HepG2 (cell line): ENCODE measurements around the gene PTGR1. TPM values are rescaled to one million over a fixed set of nuclear protein-coding genes. Genes with fewer than 3 reads are reported as not detected.

ENCODE experiments used
- HES4 ChIP-seq: sonication (generic); formaldehyde crosslinking; IDR thresholded peaks from 2 replicates; pipeline ENCODE4 v1.9.0; 2021; ENCODE audit warnings: mild to moderate bottlenecking, missing genetic modification reagents, borderline replicate concordance
- HNF4G ChIP-seq, 2 experiments: sonication (generic) in 1 of 2; formaldehyde crosslinking in 1 of 2; IDR thresholded peaks; 2 replicates each; pipeline versions ENCODE4 v1.4.0 to v1.6.1; 2011 to 2020; ENCODE audit warnings: borderline replicate concordance in 2 of 2, low read depth in 2 of 2, mild to moderate bottlenecking in 2 of 2, low read length in 1 of 2, missing genetic modification reagents in 1 of 2, moderate library complexity in 1 of 2
- IRF2 ChIP-seq: IDR thresholded peaks from 2 replicates; pipeline ENCODE4 v1.6.1; 2018; ENCODE audit warnings: missing genetic modification reagents, missing compliant biosample characterization
- KLF6 ChIP-seq: IDR thresholded peaks from 2 replicates; pipeline ENCODE4 v1.8.0; 2016; ENCODE audit warnings: missing biosample characterization, missing genetic modification reagents
- KMT2B ChIP-seq: IDR thresholded peaks from 2 replicates; pipeline ENCODE4 v1.6.1; 2016; ENCODE audit warnings: missing genetic modification reagents, missing compliant biosample characterization
- POLR2AphosphoS5 ChIP-seq: IDR thresholded peaks from 2 replicates; pipeline ENCODE4 v1.6.1; 2012; ENCODE audit warnings: low read depth, low read length
- ZBTB20 ChIP-seq: sonication (generic); formaldehyde crosslinking; IDR thresholded peaks from 2 replicates; pipeline ENCODE4 v1.8.1; 2023; ENCODE audit warnings: missing genetic modification reagents, low read depth, mild to moderate bottlenecking, borderline replicate concordance
- ZC3H4 ChIP-seq: sonication (generic); formaldehyde crosslinking; IDR thresholded peaks from 2 replicates; pipeline ENCODE4 v1.4.0; 2020; ENCODE audit warnings: missing genetic modification reagents, borderline replicate concordance
- ZNF264 ChIP-seq: sonication (generic); formaldehyde crosslinking; IDR thresholded peaks from 2 replicates; pipeline ENCODE4 v1.4.0; 2020; ENCODE audit warnings: missing genetic modification reagents
- ZNF33B ChIP-seq: sonication (generic); formaldehyde crosslinking; IDR thresholded peaks from 2 replicates; pipeline ENCODE4 v1.5.1; 2020; ENCODE audit warnings: mild to moderate bottlenecking, missing genetic modification reagents
- ZNF547 ChIP-seq: sonication (generic); formaldehyde crosslinking; IDR thresholded peaks from 2 replicates; pipeline ENCODE4 v1.5.1; 2020; ENCODE audit warnings: mild to moderate bottlenecking, missing genetic modification reagents
- ZNF615 ChIP-seq: sonication (generic); formaldehyde crosslinking; IDR thresholded peaks from 2 replicates; pipeline ENCODE4 v1.5.0; 2020; ENCODE audit warnings: mild to moderate bottlenecking, missing genetic modification reagents, borderline replicate concordance
- polyA plus RNA-seq, 8 experiments: library from polyadenylated mRNA; depleted of rRNA in 3 of 8; stranded (reverse) in 7 of 8; unstranded in 1 of 8; fragments of >200 nt; fragmentation: Illumina TruSeq in 4 of 8; extraction: Trizol in 4 of 8; gene quantifications; 2 replicates each; pipeline versions ENCODE4 v1.2.1 to v1.2.3, GENCODE V29; 2011 to 2016; ENCODE audit warnings: low read depth in 4 of 8, missing spikeins in 1 of 8, mixed read lengths in 1 of 8; ENCODE audit not compliant: insufficient read depth in 1 of 8
- total RNA-seq, 5 experiments: library from RNA; depleted of rRNA; stranded (reverse); fragments of >200 nt; fragmentation: Illumina TruSeq; extraction: Trizol; gene quantifications; 2 replicates each; pipeline ENCODE4 v1.2.3, GENCODE V29; 2016; ENCODE audit warnings: low read depth in 1 of 5
- TF ChIP-seq, protein P1 (sequence below): sonication (generic); formaldehyde crosslinking; conservative IDR thresholded peaks from 2 replicates; pipeline ENCODE4 v1.8.1; 2023; ENCODE audit warnings: missing genetic modification reagents
- TF ChIP-seq, protein P2 (sequence below): sonication (generic); formaldehyde crosslinking; IDR thresholded peaks from 2 replicates; pipeline ENCODE4 v1.4.0; 2020; ENCODE audit warnings: missing genetic modification reagents
- TF ChIP-seq, protein P3 (sequence below): sonication (generic); formaldehyde crosslinking; IDR thresholded peaks from 2 replicates; pipeline ENCODE4 v1.8.0; 2022; ENCODE audit warnings: mild to moderate bottlenecking, missing genetic modification reagents, borderline replicate concordance
- TF ChIP-seq, protein P4 (sequence below): sonication (generic); formaldehyde crosslinking; IDR thresholded peaks from 2 replicates; pipeline ENCODE4 v1.5.0; 2020; ENCODE audit warnings: mild to moderate bottlenecking, missing genetic modification reagents

PTGR1 gene
- total and polyA plus RNA-seq, 2 of the 13 experiments (the other 11 are each of a cell fraction or from before 2014, with no cell fraction given) = 6.0 to 15.8 TPM

DNA sequence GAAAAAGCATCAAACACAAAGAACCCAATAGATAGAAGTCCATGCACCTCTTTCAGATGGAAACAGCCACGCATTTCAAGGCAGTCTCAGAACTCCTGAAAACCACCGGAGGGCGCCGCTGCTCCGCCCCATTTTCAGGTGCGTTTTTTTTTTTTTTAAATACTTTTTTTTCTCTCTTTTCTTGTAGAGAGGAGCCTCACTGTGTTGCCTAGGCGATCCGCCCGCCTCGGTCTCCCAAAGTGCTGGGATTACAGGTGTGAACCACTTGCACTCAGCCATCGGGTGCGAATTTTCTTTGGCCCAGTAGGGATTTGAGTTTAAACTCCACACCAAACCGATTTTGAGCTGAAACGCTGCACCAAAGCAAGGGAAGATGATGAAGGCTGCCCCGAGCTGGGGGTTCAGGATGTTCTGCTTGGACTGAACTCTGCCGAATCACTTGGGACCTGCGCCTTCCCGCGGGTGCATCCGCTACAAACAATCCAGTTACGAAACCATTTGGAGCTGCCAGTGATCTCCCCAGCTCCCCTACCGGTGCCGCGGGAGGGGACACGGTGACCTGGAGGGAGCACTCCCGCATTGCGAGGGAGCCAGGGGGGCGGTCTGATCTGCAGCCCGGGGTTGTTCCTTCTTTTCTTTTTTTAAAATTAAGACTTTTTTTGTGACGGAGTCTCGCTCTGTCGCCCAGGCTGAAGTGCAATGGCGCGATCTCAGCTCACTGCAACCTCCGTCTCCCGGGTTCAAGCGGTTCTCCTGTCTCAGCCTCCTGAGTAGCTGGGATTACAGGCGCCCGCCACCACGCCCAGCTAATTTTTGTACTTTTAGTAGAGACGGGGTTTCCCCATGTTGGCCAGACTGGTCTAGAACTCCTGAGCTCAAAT is 1.4 kb downstream of the PTGR1 start (continued):
- TF ChIP-seq, protein P1, sequence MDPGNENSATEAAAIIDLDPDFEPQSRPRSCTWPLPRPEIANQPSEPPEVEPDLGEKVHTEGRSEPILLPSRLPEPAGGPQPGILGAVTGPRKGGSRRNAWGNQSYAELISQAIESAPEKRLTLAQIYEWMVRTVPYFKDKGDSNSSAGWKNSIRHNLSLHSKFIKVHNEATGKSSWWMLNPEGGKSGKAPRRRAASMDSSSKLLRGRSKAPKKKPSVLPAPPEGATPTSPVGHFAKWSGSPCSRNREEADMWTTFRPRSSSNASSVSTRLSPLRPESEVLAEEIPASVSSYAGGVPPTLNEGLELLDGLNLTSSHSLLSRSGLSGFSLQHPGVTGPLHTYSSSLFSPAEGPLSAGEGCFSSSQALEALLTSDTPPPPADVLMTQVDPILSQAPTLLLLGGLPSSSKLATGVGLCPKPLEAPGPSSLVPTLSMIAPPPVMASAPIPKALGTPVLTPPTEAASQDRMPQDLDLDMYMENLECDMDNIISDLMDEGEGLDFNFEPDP (CRISPR knock-in tag) = 0 out of 2 replicates have a peak, but pooled peaks have one; percentile 15
- no peak for TF ChIP-seq KMT2B (CRISPR knock-in tag)
- 0 out of 2 replicates have a peak, but pooled peaks have one; percentile 27 for TF ChIP-seq KLF6 (CRISPR knock-in tag)
- TF ChIP-seq ZC3H4 (CRISPR knock-in tag) = peak; percentile 41; the same call in 1 of the 2 replicates
- TF ChIP-seq ZBTB20 (CRISPR knock-in tag) = no peak
- TF ChIP-seq ZNF615 (CRISPR knock-in tag) = 0 out of 2 replicates have a peak, but pooled peaks have one; percentile 34
- TF ChIP-seq, protein P2, sequence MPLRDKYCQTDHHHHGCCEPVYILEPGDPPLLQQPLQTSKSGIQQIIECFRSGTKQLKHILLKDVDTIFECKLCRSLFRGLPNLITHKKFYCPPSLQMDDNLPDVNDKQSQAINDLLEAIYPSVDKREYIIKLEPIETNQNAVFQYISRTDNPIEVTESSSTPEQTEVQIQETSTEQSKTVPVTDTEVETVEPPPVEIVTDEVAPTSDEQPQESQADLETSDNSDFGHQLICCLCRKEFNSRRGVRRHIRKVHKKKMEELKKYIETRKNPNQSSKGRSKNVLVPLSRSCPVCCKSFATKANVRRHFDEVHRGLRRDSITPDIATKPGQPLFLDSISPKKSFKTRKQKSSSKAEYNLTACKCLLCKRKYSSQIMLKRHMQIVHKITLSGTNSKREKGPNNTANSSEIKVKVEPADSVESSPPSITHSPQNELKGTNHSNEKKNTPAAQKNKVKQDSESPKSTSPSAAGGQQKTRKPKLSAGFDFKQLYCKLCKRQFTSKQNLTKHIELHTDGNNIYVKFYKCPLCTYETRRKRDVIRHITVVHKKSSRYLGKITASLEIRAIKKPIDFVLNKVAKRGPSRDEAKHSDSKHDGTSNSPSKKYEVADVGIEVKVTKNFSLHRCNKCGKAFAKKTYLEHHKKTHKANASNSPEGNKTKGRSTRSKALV (CRISPR knock-in tag) = no peak
- TF ChIP-seq IRF2 (CRISPR knock-in tag) = peak; percentile 24; the same call in 1 of the 2 replicates
- no peak for TF ChIP-seq POLR2AphosphoS5
- TF ChIP-seq ZNF264 (CRISPR knock-in tag) = 0 out of 2 replicates have a peak, but pooled peaks have one; percentile 19
- TF ChIP-seq ZNF547 (CRISPR knock-in tag) = peak; percentile 54
- TF ChIP-seq, protein P3, sequence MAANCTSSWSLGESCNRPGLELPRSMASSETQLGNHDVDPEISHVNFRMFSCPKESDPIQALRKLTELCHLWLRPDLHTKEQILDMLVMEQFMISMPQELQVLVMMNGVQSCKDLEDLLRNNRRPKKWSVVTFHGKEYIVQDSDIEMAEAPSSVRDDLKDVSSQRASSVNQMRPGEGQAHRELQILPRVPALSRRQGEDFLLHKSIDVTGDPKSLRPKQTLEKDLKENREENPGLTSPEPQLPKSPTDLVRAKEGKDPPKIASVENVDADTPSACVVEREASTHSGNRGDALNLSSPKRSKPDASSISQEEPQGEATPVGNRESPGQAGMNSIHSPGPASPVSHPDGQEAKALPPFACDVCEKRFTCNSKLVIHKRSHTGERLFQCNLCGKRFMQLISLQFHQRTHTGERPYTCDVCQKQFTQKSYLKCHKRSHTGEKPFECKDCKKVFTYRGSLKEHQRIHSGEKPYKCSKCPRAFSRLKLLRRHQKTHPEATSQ (CRISPR knock-in tag) = 0 out of 2 replicates have a peak, but pooled peaks have one; percentile 34
- TF ChIP-seq, protein P4, sequence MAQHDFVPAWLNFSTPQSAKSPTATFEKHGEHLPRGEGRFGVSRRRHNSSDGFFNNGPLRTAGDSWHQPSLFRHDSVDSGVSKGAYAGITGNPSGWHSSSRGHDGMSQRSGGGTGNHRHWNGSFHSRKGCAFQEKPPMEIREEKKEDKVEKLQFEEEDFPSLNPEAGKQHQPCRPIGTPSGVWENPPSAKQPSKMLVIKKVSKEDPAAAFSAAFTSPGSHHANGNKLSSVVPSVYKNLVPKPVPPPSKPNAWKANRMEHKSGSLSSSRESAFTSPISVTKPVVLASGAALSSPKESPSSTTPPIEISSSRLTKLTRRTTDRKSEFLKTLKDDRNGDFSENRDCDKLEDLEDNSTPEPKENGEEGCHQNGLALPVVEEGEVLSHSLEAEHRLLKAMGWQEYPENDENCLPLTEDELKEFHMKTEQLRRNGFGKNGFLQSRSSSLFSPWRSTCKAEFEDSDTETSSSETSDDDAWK = no peak
- 0 out of 2 replicates have a peak, but pooled peaks have one; percentile 36 for TF ChIP-seq ZNF33B (CRISPR knock-in tag)
- no peak for TF ChIP-seq HES4 (CRISPR knock-in tag)
- no peak for TF ChIP-seq HNF4G (IDR thresholded peaks at IDR 0.05; ENCODE audit: borderline replicate concordance, low read depth, low read length)
- no peak for TF ChIP-seq HNF4G (CRISPR knock-in tag; IDR thresholded peaks at IDR 0.05; ENCODE audit: borderline replicate concordance, low read depth)
